Bronchial epithelial cell (primary cell): Measurements from ENCODE around the gene CDK14. TPM values are rescaled to one million over a fixed set of nuclear protein-coding genes. Genes with fewer than 3 reads are reported as not detected.

Source experiments
- DNase-seq: peaks from one replicate; pipeline ENCODE4 v3.0.0-alpha.2; 2010; ENCODE audit warnings: low read depth
- FAIRE-seq: peaks from 2 replicates; lab custom pipeline; 2011; peaks lifted over from hg19 to GRCh38; lab: Jason Lieb, UNC
- H3K27me3 ChIP-seq: 2 replicates; pipeline ENCODE4 v1.5.1; 2011; ENCODE audit warnings: low read length; ENCODE audit not compliant: control insufficient read depth, insufficient read depth
- H3K36me3 ChIP-seq: 2 replicates; pipeline ENCODE4 v1.5.1; 2011; ENCODE audit warnings: low read length; ENCODE audit not compliant: control insufficient read depth, insufficient read depth
- H3K4me3 ChIP-seq: 2 replicates; pipeline ENCODE4 v1.5.1; 2011; ENCODE audit warnings: mild to moderate bottlenecking, low read depth, low read length, control low read depth
- CTCF ChIP-seq: IDR thresholded peaks from 2 replicates; pipeline ENCODE4 v1.5.1; 2011; ENCODE audit warnings: mild to moderate bottlenecking, moderate library complexity, low read length, control low read depth, inconsistent platforms; ENCODE audit not compliant: insufficient read depth, severe bottlenecking
- total RNA-seq: library from RNA; depleted of rRNA; stranded (reverse); fragments of >200 nt; gene quantifications from 2 replicates; pipeline ENCODE4 v1.2.1, GENCODE V29; 2014

Gene CDK14
- total RNA-seq, 1 donor from 2014 or later, result 8.7 TPM

GRCh38 chr7:90666186-90666585 lies 70.1 kb downstream of the CDK14 start:
- no peak overlapping the region for H3K4me3 ChIP-seq

GRCh38 chr7:90668992-90669391 lies 72.9 kb downstream of the CDK14 start:
- no peak for TF ChIP-seq CTCF
- DNase-seq, result no peak
- no peak for FAIRE-seq
- no peaks in the 10 kb centered on the region for H3K27me3 ChIP-seq
- H3K4me3 ChIP-seq, result no peak overlapping the region
- no peaks in the 10 kb centered on the region for H3K36me3 ChIP-seq

More at GRCh38 chr7:90666186-90666585, 70.1 kb downstream of the CDK14 start:
- Histone ChIP-seq H3K36me3 (no peaks in the 10 kb centered on the region), H3K27me3 (no peaks in the 10 kb centered on the region)
- DNase-seq, result no peak
- no peak for TF ChIP-seq CTCF
- FAIRE-seq, result no peak

GRCh38 chr7:90669492-90669891 lies 73.4 kb downstream of the CDK14 start:
- H3K4me3 ChIP-seq, result no peak overlapping the region
- no peak for DNase-seq
- no peak for TF ChIP-seq CTCF
- FAIRE-seq, result no peak
- no peaks in the 10 kb centered on the region for H3K36me3 ChIP-seq
- H3K27me3 ChIP-seq, result no peaks in the 10 kb centered on the region

GRCh38 chr7:90671571-90671970 lies 75.5 kb downstream of the CDK14 start:
- H3K27me3 ChIP-seq, result no peaks in the 10 kb centered on the region
- DNase-seq (no peak), FAIRE-seq (no peak)
- H3K36me3 ChIP-seq, result no peaks in the 10 kb centered on the region
- no peak overlapping the region for H3K4me3 ChIP-seq
- TF ChIP-seq CTCF, result no peak

- no peak for FAIRE-seq
These were observed 76.1 kb downstream of the CDK14 start for GRCh38 chr7:90672210-90672609.

More at GRCh38 chr7:90672210-90672609, 76.1 kb downstream of the CDK14 start:
- no peak for DNase-seq
- no peak for TF ChIP-seq CTCF
- Histone ChIP-seq H3K36me3 (no peaks in the 10 kb centered on the region), H3K4me3 (no peak overlapping the region), H3K27me3 (no peaks in the 10 kb centered on the region)
